ENCODE data around the gene RGS18.

DNA sequence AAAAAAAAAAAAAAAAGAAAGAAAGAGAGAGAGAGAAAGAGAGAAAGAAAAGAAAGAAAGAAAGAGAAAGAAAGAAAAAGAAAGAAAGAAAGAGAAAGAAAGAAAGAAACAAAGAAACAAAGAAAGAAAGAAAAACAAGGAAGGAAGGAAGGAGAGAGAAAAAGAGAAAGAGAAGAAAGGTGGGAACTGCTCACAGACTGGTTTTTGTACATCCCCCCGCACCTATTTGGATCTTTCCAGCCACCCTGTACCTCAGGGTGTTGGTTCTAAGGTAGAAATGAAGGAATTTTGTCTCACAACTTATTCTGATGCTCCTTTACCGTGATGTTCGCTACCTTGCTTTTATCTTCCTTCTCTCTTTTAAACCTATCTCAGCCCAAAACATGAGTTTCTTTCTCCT lies 43.3 kb upstream of the RGS18 start:
- no peak for TF ChIP-seq EP300 (IDR thresholded peaks at IDR 0.05)
- TF ChIP-seq, protein P1, sequence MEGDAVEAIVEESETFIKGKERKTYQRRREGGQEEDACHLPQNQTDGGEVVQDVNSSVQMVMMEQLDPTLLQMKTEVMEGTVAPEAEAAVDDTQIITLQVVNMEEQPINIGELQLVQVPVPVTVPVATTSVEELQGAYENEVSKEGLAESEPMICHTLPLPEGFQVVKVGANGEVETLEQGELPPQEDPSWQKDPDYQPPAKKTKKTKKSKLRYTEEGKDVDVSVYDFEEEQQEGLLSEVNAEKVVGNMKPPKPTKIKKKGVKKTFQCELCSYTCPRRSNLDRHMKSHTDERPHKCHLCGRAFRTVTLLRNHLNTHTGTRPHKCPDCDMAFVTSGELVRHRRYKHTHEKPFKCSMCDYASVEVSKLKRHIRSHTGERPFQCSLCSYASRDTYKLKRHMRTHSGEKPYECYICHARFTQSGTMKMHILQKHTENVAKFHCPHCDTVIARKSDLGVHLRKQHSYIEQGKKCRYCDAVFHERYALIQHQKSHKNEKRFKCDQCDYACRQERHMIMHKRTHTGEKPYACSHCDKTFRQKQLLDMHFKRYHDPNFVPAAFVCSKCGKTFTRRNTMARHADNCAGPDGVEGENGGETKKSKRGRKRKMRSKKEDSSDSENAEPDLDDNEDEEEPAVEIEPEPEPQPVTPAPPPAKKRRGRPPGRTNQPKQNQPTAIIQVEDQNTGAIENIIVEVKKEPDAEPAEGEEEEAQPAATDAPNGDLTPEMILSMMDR (IDR thresholded peaks at IDR 0.05), result no peak
